GM12878 (cell line): ENCODE results near the gene TCF7L2. TPM values are rescaled to one million over a fixed set of nuclear protein-coding genes. Genes with fewer than 3 reads are reported as not detected.

ENCODE experiments used
- ATAC-seq: fragments of 200-7000 bp; cut with Tn5 transposase; 3 replicates; pipeline ENCODE4 v1.9.1; 2020; ENCODE audit warnings: mild to moderate bottlenecking, moderate library complexity
- BruUV-seq: library from RNA; stranded (reverse); fragments of 400-500 nt; replicated peaks from 2 replicates; lab custom pipeline; 2021; lab: Mats Ljungman, UMichigan
- CTCF ChIA-PET: fragments of 300-600 bp; sonication (Branson Sonifier 250); formaldehyde crosslinking; extraction: SDS; loops from one replicate; lab custom pipeline; 2021; ENCODE audit warnings: inconsistent platforms; lab: Yijun Ruan, JAX
- POLR2A ChIA-PET: fragments of 350-600 bp; formaldehyde crosslinking; extraction: SDS; loops from one replicate; lab custom pipeline; 2021; ENCODE audit warnings: inconsistent platforms; lab: Charles Lee
- RAD21 ChIA-PET: fragments of 300-600 bp; sonication (Branson Sonifier 250); formaldehyde crosslinking; loops from one replicate; lab custom pipeline; 2023; ENCODE audit warnings: antibody characterized with exemption; ENCODE audit not compliant: unreplicated experiment; lab: Charles Lee
- SMC1A ChIA-PET: fragments of 300-600 bp; sonication (Branson Sonifier 250); formaldehyde crosslinking; loops from one replicate; lab custom pipeline; 2023; ENCODE audit not compliant: unreplicated experiment, uncharacterized antibody; lab: Charles Lee
- DNase-seq: peaks from one replicate; pipeline ENCODE4 v3.0.0-alpha.2; 2011; ENCODE audit warnings: low read depth, low spot score
- FAIRE-seq: peaks from 3 replicates; lab custom pipeline; 2011; peaks lifted over from hg19 to GRCh38; lab: Jason Lieb, UNC
- H2AFZ ChIP-seq: 2 replicates; pipeline ENCODE4 v1.6.0; 2011; ENCODE audit warnings: low read depth, low read length, control low read depth; ENCODE audit not compliant: control insufficient read depth
- H3K27ac ChIP-seq: 2 replicates; pipeline ENCODE4 v1.5.1; 2011; ENCODE audit warnings: control low read depth; ENCODE audit not compliant: control insufficient read depth, insufficient read depth
- H3K27me3 ChIP-seq, 2 experiments: replicated peaks in 1 of 2; 2 replicates each; pipeline versions ENCODE4 v1.6.0 to v1.6.1; 2011; ENCODE audit warnings: low read length in 1 of 2; ENCODE audit not compliant: control insufficient read depth in 2 of 2, insufficient read depth in 2 of 2
- H3K36me3 ChIP-seq, 2 experiments: 2 replicates each; pipeline ENCODE4 v1.5.1; 2011; ENCODE audit warnings: low read length in 1 of 2; ENCODE audit not compliant: control insufficient read depth in 2 of 2, insufficient read depth in 2 of 2
- H3K4me1 ChIP-seq: 2 replicates; pipeline ENCODE4 v1.6.1; 2011; ENCODE audit warnings: mild to moderate bottlenecking, low read length, moderate library complexity, mixed read lengths; ENCODE audit not compliant: control insufficient read depth, insufficient read depth
- H3K4me2 ChIP-seq: 2 replicates; pipeline ENCODE4 v1.6.0; 2011; ENCODE audit warnings: control low read depth; ENCODE audit not compliant: control insufficient read depth, insufficient read depth
- H3K4me3 ChIP-seq: fragments of 200-600 bp; sonication (generic); 2 replicates; pipeline ENCODE4 v1.5.1; 2016
- H3K79me2 ChIP-seq: 2 replicates; pipeline ENCODE4 v1.6.0; 2011; ENCODE audit warnings: low read length; ENCODE audit not compliant: control insufficient read depth, insufficient read depth
- H3K9ac ChIP-seq: 2 replicates; pipeline ENCODE4 v1.8.0; 2011; ENCODE audit warnings: low read length, control low read depth, mixed read lengths; ENCODE audit not compliant: control insufficient read depth, insufficient read depth
- H3K9me3 ChIP-seq: replicated peaks from 3 replicates; pipeline ENCODE4 v1.5.1; 2011; ENCODE audit warnings: mild to moderate bottlenecking, low read length; ENCODE audit not compliant: control insufficient read depth, insufficient read depth
- H4K20me1 ChIP-seq: 2 replicates; pipeline ENCODE4 v1.6.0; 2011; ENCODE audit not compliant: control insufficient read depth, insufficient read depth
- CBFB ChIP-seq: IDR thresholded peaks from 2 replicates; pipeline ENCODE4 v1.6.1; 2016; ENCODE audit warnings: antibody characterized with exemption, low read depth
- CEBPZ ChIP-seq: fragments of 150-350 bp; IDR thresholded peaks from 2 replicates; pipeline ENCODE4 v1.6.1; 2016; ENCODE audit warnings: low read depth, low read length
- EED ChIP-seq: sonication (generic); IDR thresholded peaks from 2 replicates; pipeline ENCODE4 v1.6.1; 2016; ENCODE audit warnings: antibody characterized with exemption, low read depth
- MLLT1 ChIP-seq: fragments of 450-650 bp; IDR thresholded peaks from 2 replicates; pipeline ENCODE4 v1.6.1; 2016; ENCODE audit warnings: mild to moderate bottlenecking
- RCOR1 ChIP-seq: conservative IDR thresholded peaks from 2 replicates; pipeline ENCODE4 v1.6.1; 2012; ENCODE audit warnings: low read depth, low read length, improper control_type of control experiment
- RELA ChIP-seq: fragments of 450-650 bp; IDR thresholded peaks from 2 replicates; pipeline ENCODE4 v1.8.0; 2014; ENCODE audit warnings: borderline replicate concordance; ENCODE audit not compliant: partially characterized antibody
- SIX5 ChIP-seq: IDR thresholded peaks from 2 replicates; pipeline ENCODE4 v1.6.1; 2011; ENCODE audit warnings: mild to moderate bottlenecking, low read depth, low read length, moderate library complexity; ENCODE audit not compliant: severe bottlenecking
- ZNF207 ChIP-seq: fragments of 450-650 bp; IDR thresholded peaks from 2 replicates; pipeline ENCODE4 v1.6.1; 2014; ENCODE audit warnings: antibody characterized with exemption, mild to moderate bottlenecking, borderline replicate concordance
- WGBS: methylation state at CpG from one replicate; pipeline ENCODE4 v1.1.6; 2016; ENCODE audit warnings: low lambda C conversion rate; ENCODE audit not compliant: insufficient replicate concordance, insufficient coverage; ENCODE audit errors: missing lambda C conversion rate; 5-methylcytosine and 5-hydroxymethylcytosine counted together
- in situ Hi-C: fragments of 300-500 bp; cut with MboI; formaldehyde crosslinking; loops from 9 replicates; pipeline ENCODE4 v1.14.3; 2018; ENCODE audit warnings: mixed read lengths
- intact Hi-C: fragments of 100-400 bp; cut with micrococcal nuclease; formaldehyde crosslinking; loops from one replicate; pipeline ENCODE4 v1.14.2; 2022; ENCODE audit not compliant: unreplicated experiment
- polyA plus RNA-seq, 11 experiments: library from polyadenylated mRNA; depleted of rRNA in 4 of 11; unstranded in 6 of 11; stranded (reverse) in 5 of 11; fragments of >200 nt; fragmentation: Nextera tagmentation in 4 of 11; fragmentation: Illumina TruSeq in 1 of 11; extraction: Ambion mirVana in 4 of 11; extraction: Trizol in 1 of 11; gene quantifications; 1 replicate in 1 of 11; 2 replicates in 10 of 11; pipeline versions ENCODE4 v1.2.1 to v1.2.3, GENCODE V29; 2011 to 2016; ENCODE audit warnings: inconsistent platforms in 2 of 11, missing spikeins in 2 of 11, low read depth in 1 of 11
- total RNA-seq, 4 experiments: library from RNA; depleted of rRNA in 3 of 4; stranded (reverse); fragments of >200 nt in 3 of 4; fragmentation: Illumina TruSeq in 1 of 4; extraction: Trizol in 1 of 4; gene quantifications; 2 replicates each; pipeline versions ENCODE4 v1.2.1 to v1.2.3, GENCODE V29; 2013 to 2021

TCF7L2 gene
- total and polyA plus RNA-seq, 10 of the 15 experiments (the other 5 are each of a cell fraction or from before 2014, with no cell fraction given): 0.02 to 1.1 (median 0.35) TPM; not detected in 4

GRCh38 chr10:113030453-113030852 is 80.4 kb downstream of the TCF7L2 start:
- H3K4me3 ChIP-seq: no peak overlapping the region
- H4K20me1 ChIP-seq: no peaks in the 10 kb centered on the region
- FAIRE-seq (no peak), DNase-seq (no peak), ATAC-seq (no peak)
- H3K79me2 ChIP-seq: no peaks in the 10 kb centered on the region
- ChIA-PET RAD21 (no interaction called here), POLR2A (no interaction called here), CTCF (no interaction called here)
- no peak overlapping the region for H3K27ac ChIP-seq
- H3K9me3 ChIP-seq: no peaks in the 10 kb centered on the region
- in situ Hi-C loops (no loop called here), intact Hi-C loops (no loop called here)
- H3K4me2 ChIP-seq: no peak overlapping the region
- H3K4me1 ChIP-seq: no peaks in the 10 kb centered on the region
- no peak overlapping the region for H3K9ac ChIP-seq
- H2AFZ ChIP-seq: no peak overlapping the region
- BruUV-seq: no TSS peak
- no peaks in the 10 kb centered on the region for H3K27me3 ChIP-seq
- no peaks in the 10 kb centered on the region for H3K36me3 ChIP-seq
- TF ChIP-seq SIX5: no peak
- no peak for TF ChIP-seq CEBPZ
- no peak for TF ChIP-seq EED
- no peak for TF ChIP-seq MLLT1
- no peak for TF ChIP-seq RELA
- no peak for TF ChIP-seq RCOR1
- TF ChIP-seq CBFB: no peak
- TF ChIP-seq ZNF207: no peak
- TF ChIP-seq, all 136 proteins: peak for 0
- WGBS: 42% methylated on average over 1 of the region's 1 CpG
- SMC1A ChIA-PET: interaction anchor here (0.6 kb wide), 1 partner anchor 312 kb away, joined by 3 read pairs; no protein-coding TSS in a partner anchor
